H4 (cell line): ENCODE results near the gene DIP2C. TPM values are rescaled to one million over a fixed set of nuclear protein-coding genes. Genes with fewer than 3 reads are reported as not detected.

ENCODE experiments used
- DNase-seq: peaks from one replicate; pipeline ENCODE4 v3.0.0-alpha.2; 2015; ENCODE audit warnings: low spot score
- total RNA-seq: library from RNA; depleted of rRNA; stranded (reverse); fragments of >200 nt; shearing (Covaris generic); gene quantifications from 2 replicates; pipeline ENCODE4 v1.2.3, GENCODE V29; 2014

DIP2C gene
- total RNA-seq, 1 experiment from 2014 or later: 2.3 TPM

- DNase-seq: no peak
Measured at GRCh38 chr10:555682-556350, 133.7 kb downstream of the DIP2C start.

- no peak for DNase-seq
Measured at GRCh38 chr10:555281-555680, 134.2 kb downstream of the DIP2C start.

GRCh38 chr10:554182-554848, 135.2 kb downstream of the DIP2C start:
- no peak for DNase-seq

DNA sequence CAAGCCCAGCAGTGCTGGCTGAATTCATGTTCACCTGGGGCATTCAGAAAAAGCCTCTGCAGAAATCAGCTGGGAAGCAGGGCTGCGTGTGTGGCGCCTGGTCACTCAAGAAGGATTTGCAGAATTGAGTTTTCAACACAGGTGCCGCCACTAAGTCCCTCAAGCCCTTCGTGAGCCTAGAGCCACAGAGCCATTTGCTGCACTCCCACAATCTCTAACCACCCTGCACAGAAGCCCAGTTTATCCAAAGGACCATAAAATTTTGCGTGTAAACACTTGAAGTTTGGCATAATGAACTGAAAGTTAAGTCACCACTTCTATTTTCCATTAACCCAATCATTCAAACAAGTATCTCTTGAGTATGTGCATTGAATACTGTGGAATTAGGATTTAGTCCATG, 136.2 kb downstream of the DIP2C start:
- no peak for DNase-seq

DNA sequence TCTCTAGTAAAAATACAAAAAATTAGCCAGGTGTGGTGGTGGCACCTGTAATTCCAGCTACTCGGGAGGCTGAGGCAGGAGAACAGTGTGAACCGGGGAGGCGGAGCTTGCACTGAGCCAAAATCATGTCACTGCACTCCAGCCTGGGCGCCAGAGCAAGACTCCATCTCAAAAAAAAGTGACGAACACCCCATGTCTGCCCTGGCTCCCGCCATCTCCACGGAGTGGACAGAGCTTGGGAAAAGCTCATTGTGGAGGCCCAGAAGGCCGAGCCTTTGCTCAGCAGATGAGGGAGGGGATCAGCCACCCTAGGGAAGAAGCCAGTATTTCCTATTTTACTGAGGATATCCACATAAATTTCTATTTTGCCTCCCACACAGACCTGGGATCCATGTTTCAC, 136.8 kb downstream of the DIP2C start:
- no peak for DNase-seq

- no peak for DNase-seq
Measured at GRCh38 chr10:551373-552252, 137.9 kb downstream of the DIP2C start.

- DNase-seq: no peak
Measured at GRCh38 chr10:550665-551372, 138.6 kb downstream of the DIP2C start.

DNA sequence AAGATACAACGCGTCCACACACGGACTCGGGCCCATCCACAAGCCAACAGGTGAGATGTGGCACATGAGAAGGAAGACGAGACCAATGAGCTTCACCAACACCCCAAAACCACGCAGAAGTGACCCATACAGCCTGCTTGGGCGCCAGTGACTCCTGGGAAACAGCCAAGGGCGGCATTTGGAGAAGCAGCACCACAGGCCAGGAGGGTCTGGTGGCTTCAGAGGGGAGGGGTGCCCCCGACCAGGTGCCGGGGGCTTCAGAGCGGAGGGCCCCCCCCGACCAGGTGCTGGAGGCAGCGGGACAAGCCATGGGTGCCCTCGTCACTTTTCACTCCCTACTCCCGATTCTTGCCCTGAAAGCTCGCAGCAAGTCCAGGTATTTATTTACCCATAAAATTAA, 140.1 kb downstream of the DIP2C start:
- DNase-seq: no peak

- DNase-seq: no peak
Measured at GRCh38 chr10:548238-548901, 141.1 kb downstream of the DIP2C start.

GRCh38 chr10:547591-548081, 141.8 kb downstream of the DIP2C start:
- DNase-seq: no peak

DNA sequence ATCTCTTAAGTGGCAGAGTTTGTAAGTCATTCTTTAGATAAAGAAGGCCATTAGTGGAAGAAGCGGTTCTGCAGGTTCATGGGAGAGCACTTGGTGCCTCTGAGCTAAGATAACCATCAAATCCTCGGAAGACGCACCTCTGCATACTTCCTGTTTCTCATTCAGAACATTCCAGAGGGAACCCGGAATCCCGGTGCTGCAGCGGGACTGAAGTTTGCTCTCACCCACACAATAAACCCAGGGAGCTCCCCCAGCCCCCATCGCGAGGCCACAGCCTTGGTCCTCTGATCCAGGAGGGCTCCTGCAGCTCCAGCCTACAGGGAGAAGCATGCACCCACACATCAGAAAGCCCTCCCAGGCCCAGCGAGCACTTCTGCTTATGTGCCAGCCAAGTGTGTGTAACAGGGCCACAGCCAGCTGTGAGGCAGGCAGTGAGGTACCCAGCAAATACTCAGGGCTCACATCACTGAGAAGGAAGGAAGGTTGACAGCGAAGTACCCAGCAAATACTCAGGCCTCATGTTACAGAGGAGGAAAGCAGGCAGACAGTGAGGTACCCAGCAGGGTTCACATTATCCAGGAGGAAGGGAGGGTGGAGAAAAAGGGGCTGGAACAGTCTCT, 142.4 kb downstream of the DIP2C start:
- DNase-seq: no peak

GRCh38 chr10:546451-546850, 143.0 kb downstream of the DIP2C start:
- DNase-seq: no peak

DNA sequence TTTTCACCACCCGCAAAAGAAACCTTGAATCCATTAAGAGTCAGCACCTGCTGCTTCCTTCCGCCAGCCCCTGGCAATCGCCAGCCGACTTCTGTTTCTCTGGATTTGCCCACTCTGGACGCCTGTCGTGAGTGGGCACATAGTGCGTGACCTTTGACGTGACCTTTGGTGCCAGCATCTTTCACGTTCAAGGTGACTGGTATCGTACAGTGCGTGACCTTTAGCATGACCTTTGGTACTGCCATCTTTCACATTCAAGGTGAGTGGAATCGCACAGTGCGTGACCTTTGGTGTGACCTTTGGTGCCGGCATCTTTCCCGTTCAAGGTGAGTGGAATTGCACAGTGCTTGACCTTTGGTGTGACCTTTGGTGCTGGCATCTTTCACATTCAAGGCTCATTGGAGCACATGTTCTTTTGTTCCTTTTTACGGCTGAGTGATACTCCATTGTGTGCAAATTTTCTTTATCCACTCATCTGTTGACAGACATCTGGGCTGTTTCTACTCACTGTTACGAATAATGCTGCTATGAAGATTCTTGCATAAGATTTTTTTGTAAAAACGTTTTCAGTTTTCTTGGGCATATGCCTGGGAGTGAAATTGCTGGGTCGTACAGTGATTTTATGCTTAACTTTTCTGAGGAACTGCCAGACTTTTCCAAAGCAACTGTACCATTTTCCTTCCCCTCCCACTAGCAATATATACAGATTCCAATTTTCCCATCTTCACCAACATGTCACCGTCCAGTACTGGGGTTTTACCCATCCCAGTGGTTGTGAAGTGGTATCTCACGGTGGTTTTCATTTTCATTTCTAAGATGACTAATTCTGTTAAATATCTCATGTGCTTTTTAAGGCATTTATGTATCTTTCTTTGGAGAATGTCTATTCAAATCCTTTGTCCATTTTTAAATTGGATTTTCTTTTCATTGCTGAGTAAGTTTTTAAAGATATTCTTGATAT, 145.3 kb downstream of the DIP2C start:
- no peak for DNase-seq

DNA sequence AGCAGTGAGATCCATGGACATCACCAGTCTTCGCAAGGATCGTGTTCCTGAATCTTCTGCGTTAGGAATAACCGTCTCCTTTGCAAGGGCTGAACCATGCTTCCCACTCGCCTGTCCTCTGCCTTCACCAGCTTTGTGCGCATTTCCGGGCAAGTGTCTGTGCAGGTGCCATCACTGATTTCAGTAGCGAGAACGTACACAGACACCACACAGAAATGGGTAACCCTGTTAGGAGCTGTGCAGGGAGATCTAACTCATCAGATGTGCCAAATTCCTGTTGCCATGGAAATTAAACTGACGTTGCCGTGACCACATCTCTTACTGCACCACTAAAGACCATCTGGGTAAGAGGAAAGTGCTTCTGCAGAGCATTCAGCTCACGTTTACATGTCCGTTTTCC, 146.3 kb downstream of the DIP2C start:
- no peak for DNase-seq

DNA sequence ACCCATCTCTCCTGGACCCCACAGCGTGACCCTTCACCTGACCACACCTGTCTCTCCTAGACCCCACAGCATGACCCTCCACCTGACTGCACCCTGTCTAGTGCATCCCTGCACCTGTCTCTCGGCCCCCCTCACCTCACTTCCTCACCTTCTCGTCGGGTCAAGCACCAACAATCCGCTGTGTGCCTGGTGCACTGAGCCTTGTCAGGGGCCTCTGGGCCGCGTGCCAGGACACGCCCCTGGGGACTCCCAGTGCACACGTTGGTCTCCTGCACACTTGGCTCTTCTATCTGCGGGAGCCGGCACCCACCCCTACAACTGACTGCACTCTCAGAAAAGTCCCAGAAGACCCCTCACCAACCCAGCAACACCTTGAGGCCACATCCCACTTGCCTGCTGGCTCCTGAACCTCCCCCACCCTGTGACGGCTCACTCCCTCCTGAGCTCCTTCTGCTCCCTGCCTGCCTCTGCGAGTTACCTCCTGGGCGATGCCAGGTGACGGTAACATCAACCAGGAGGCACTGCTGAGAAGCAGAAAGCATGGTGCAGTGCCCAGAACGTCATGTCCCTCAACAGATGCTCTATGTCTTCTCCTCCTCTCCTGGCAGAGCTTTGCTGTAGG, 147.6 kb downstream of the DIP2C start:
- DNase-seq: no peak

GRCh38 chr10:541041-541440, 148.4 kb downstream of the DIP2C start:
- no peak for DNase-seq

DNA sequence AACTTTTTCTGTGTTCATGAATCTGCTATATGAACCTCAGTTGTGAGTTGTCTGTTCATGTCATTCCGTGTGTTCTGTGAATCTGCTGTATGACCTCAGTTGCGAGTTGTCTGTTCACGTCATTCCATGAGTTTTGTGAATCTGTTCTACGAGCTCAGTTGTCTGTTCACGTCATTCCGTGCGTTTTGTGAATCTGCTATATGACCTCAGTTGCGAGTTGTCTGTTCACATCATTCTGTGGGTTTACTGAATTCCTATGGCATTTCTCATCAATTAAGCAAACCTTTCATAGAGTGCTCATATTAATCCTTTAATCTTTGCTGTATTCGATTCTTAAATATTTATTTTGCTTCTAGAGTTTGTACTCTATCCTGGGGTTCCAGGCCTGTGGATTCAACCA, 150.6 kb downstream of the DIP2C start:
- DNase-seq: no peak

- no peak for DNase-seq
Measured at GRCh38 chr10:536935-537334, 152.5 kb downstream of the DIP2C start.

GRCh38 chr10:536371-536925, 153.0 kb downstream of the DIP2C start:
- no peak for DNase-seq
